GM21390 (cell line): ENCODE data around the gene C18orf63.

Source experiments
- ATAC-seq: cut with Tn5 transposase; IDR thresholded peaks from one replicate; pipeline ENCODE4 v1.9.1; 2021; ENCODE audit not compliant: unreplicated experiment

C18orf63 gene

GRCh38 chr18:74373428-74373827 is 57.8 kb downstream of the C18orf63 start:
- no peak for ATAC-seq

GRCh38 chr18:74375999-74376398 is 60.4 kb downstream of the C18orf63 start:
- ATAC-seq: no peak

GRCh38 chr18:74376523-74376922 is 60.9 kb downstream of the C18orf63 start:
- no peak for ATAC-seq

GRCh38 chr18:74377776-74378175 is 62.1 kb downstream of the C18orf63 start:
- ATAC-seq: no peak

GRCh38 chr18:74378179-74378682 is 62.6 kb downstream of the C18orf63 start:
- no peak for ATAC-seq

- ATAC-seq: no peak
These were observed 65.3 kb downstream of the C18orf63 start for GRCh38 chr18:74380916-74381315.

GRCh38 chr18:74381621-74382295 is 66.1 kb downstream of the C18orf63 start:
- no peak for ATAC-seq

GRCh38 chr18:74382481-74383017 is 66.9 kb downstream of the C18orf63 start:
- no peak for ATAC-seq

- no peak for ATAC-seq
These were observed 71.7 kb downstream of the C18orf63 start for GRCh38 chr18:74387383-74387782.

GRCh38 chr18:74388227-74388626 is 72.6 kb downstream of the C18orf63 start:
- no peak for ATAC-seq

- ATAC-seq: no peak
These were observed 73.7 kb downstream of the C18orf63 start for GRCh38 chr18:74389171-74389927.

- no peak for ATAC-seq
These were observed 74.4 kb downstream of the C18orf63 start for GRCh38 chr18:74389991-74390390.

GRCh38 chr18:74390900-74391299 is 75.3 kb downstream of the C18orf63 start:
- ATAC-seq: no peak

GRCh38 chr18:74392323-74392722 is 76.7 kb downstream of the C18orf63 start:
- no peak for ATAC-seq

GRCh38 chr18:74395006-74395405 is 79.4 kb downstream of the C18orf63 start:
- ATAC-seq: no peak

- ATAC-seq: no peak
These were observed 80.1 kb downstream of the C18orf63 start for GRCh38 chr18:74395648-74396154.

- ATAC-seq: no peak
These were observed 80.8 kb downstream of the C18orf63 start for GRCh38 chr18:74396171-74397169.

GRCh38 chr18:74397572-74397971 is 81.9 kb downstream of the C18orf63 start:
- ATAC-seq: no peak

GRCh38 chr18:74399091-74399887 is 83.7 kb downstream of the C18orf63 start:
- no peak for ATAC-seq

GRCh38 chr18:74400813-74401212 is 85.2 kb downstream of the C18orf63 start:
- no peak for ATAC-seq
